GM12874 (cell line): Measurements from ENCODE around the gene MUC5B.

ENCODE experiments used
- TF ChIP-seq, protein P1 (sequence below): IDR thresholded peaks from 2 replicates; pipeline ENCODE4 v1.5.1; 2011; ENCODE audit warnings: low read depth, mild to moderate bottlenecking, control low read depth, low read length, moderate library complexity; ENCODE audit not compliant: insufficient read depth

Gene MUC5B

DNA sequence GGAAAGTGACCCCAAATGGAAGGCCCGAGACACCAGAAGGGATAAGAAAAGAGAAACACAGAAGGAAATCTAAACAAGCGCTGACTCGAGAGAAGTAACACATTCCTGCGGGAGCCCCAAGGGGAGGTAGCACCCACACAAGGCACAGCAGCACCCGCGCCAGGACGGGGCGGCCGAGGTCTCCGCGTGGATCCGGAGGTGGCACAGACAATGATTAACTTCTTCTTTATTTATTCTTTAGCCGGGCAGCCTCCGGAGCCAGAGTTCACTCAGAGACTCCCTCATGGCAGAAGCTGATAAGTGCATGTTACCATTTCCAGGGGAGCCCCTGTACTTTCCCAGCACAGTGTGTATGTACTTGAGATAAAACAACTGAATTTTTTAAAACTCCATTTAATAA lies 81.5 kb downstream of the MUC5B start:
- TF ChIP-seq, protein P1, sequence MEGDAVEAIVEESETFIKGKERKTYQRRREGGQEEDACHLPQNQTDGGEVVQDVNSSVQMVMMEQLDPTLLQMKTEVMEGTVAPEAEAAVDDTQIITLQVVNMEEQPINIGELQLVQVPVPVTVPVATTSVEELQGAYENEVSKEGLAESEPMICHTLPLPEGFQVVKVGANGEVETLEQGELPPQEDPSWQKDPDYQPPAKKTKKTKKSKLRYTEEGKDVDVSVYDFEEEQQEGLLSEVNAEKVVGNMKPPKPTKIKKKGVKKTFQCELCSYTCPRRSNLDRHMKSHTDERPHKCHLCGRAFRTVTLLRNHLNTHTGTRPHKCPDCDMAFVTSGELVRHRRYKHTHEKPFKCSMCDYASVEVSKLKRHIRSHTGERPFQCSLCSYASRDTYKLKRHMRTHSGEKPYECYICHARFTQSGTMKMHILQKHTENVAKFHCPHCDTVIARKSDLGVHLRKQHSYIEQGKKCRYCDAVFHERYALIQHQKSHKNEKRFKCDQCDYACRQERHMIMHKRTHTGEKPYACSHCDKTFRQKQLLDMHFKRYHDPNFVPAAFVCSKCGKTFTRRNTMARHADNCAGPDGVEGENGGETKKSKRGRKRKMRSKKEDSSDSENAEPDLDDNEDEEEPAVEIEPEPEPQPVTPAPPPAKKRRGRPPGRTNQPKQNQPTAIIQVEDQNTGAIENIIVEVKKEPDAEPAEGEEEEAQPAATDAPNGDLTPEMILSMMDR = no peak

DNA sequence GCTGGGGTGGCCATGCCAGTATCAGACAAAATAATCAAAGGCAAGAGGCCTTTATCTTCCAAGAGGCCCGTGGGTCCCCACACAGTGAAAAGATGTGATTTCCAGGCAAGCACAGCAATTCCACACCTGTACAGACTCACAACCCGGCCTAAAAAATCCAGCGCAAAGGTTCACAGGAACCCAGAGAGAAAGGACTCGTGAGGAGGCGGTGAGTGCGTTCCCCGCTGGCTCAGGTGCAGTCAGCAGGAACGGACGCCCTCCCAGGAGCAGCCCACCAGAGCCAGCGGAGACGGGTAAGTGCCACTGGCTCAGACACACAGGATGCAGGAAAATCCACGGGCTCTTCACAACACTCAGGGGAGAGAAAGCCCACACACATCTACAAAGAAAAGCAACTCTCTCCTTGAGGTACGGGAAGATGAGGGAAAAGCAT lies 82.2 kb downstream of the MUC5B start:
- TF ChIP-seq, protein P1 = no peak

GRCh38 chr11:1305501-1306056 lies 82.7 kb downstream of the MUC5B start:
- TF ChIP-seq, protein P1 = no peak

GRCh38 chr11:1306186-1307162 lies 83.6 kb downstream of the MUC5B start:
- TF ChIP-seq, protein P1 = no peak

DNA sequence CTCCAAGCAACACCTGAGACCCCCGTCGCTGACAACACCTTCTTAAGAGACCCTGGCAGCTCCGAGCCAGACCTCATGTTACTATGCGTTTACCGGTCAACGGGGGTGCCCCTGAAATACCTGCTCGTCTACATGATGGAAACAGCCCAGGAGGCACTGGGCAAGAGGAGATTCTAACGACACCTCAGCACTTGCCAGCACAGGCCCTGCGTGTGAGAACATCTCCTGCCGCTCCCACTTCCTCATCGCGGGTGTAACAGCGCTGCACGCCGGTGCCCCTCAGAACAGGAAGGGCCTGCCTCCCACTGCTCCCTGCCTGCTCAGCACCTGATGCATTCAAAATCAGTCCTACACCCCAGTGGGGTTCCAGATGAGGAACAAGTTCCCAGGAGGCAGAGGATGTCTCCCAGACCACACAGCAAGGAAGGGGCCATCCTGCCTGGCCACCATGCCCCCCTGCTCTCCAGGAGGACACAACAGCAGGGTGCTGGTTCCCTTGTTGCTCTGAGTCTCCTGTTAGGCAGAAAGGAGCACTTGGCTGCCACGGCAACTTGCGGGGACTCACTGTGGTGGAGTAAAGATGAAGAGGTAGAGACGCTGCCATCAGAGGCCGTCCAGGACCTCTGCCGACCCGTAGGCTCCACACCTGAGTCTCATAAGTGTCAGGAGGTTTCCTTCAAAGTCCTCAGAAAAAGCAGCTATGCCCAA lies 84.5 kb downstream of the MUC5B start:
- TF ChIP-seq, protein P1 = no peak

- TF ChIP-seq, protein P1 = no peak
Measured at GRCh38 chr11:1307998-1308742, 85.3 kb downstream of the MUC5B start.
